H1 (cell line): Measurements from ENCODE around the gene MRAP. TPM values are rescaled to one million over a fixed set of nuclear protein-coding genes. Genes with fewer than 3 reads are reported as not detected.

Experiments
- CTCF ChIA-PET: fragments of 300-600 bp; sonication (Branson Sonifier 250); formaldehyde crosslinking; loops from one replicate; lab custom pipeline; 2021; ENCODE audit not compliant: partially characterized antibody; lab: Charles Lee
- POLR2A ChIA-PET: fragments of 300-600 bp; sonication (Branson Sonifier 250); formaldehyde crosslinking; loops from one replicate; lab custom pipeline; 2021; ENCODE audit warnings: inconsistent platforms; ENCODE audit not compliant: partially characterized antibody; lab: Charles Lee
- DNase-seq, 2 experiments: peaks; one replicate each; pipeline versions ENCODE4 v3.0.0 to v3.0.0-alpha.2; 2010 to 2022; ENCODE audit warnings: low spot score in 2 of 2, low read depth in 1 of 2, mixed read lengths in 1 of 2
- FAIRE-seq: peaks from 2 replicates; lab custom pipeline; 2011; peaks lifted over from hg19 to GRCh38; lab: Jason Lieb, UNC
- H2AFZ ChIP-seq: 2 replicates; pipeline ENCODE4 v1.8.1; 2012; ENCODE audit warnings: low read length, inconsistent platforms
- H2AK5ac ChIP-seq: 2 replicates; pipeline ENCODE4 v1.6.1; 2013; ENCODE audit warnings: low read depth, low read length
- H2BK120ac ChIP-seq: replicated peaks from 2 replicates; pipeline ENCODE3; 2013; ENCODE audit warnings: low read depth, low read length, inconsistent platforms
- H2BK12ac ChIP-seq: 2 replicates; pipeline ENCODE4 v1.6.1; 2013; ENCODE audit warnings: low read depth, low read length
- H2BK15ac ChIP-seq: 2 replicates; pipeline ENCODE4 v1.6.1; 2013; ENCODE audit warnings: low read length
- H2BK20ac ChIP-seq: 2 replicates; pipeline ENCODE4 v1.6.1; 2013; ENCODE audit warnings: low read length
- H2BK5ac ChIP-seq: 2 replicates; pipeline ENCODE4 v1.6.1; 2013; ENCODE audit warnings: low read depth, low read length
- H3K14ac ChIP-seq: 2 replicates; pipeline ENCODE4 v1.6.1; 2013; ENCODE audit warnings: inconsistent platforms; ENCODE audit not compliant: insufficient read length
- H3K18ac ChIP-seq: 2 replicates; pipeline ENCODE4 v1.6.1; 2013; ENCODE audit warnings: low read length; ENCODE audit errors: extremely low read depth
- H3K23ac ChIP-seq: 2 replicates; pipeline ENCODE4 v1.6.1; 2013; ENCODE audit warnings: inconsistent platforms; ENCODE audit not compliant: insufficient read length
- H3K23me2 ChIP-seq: 2 replicates; pipeline ENCODE4 v1.6.1; 2013; ENCODE audit warnings: low read depth, low read length
- H3K27ac ChIP-seq: 2 replicates; pipeline ENCODE4 v1.6.1; 2011; ENCODE audit warnings: low read depth, low read length, inconsistent platforms
- H3K27me3 ChIP-seq, 4 experiments: replicated peaks in 1 of 4; 1 replicate in 1 of 4; 2 replicates in 3 of 4; pipeline versions ENCODE4 v1.6.1 to v1.8.1; 2011 to 2013; ENCODE audit warnings: low read length in 3 of 4, mild to moderate bottlenecking in 3 of 4, inconsistent platforms in 2 of 4, mixed read lengths in 2 of 4, moderate library complexity in 1 of 4; ENCODE audit not compliant: control insufficient read depth in 3 of 4, insufficient read depth in 3 of 4; ENCODE audit errors: extremely low read depth in 1 of 4
- H3K36me3 ChIP-seq, 4 experiments: 2 replicates each; pipeline versions ENCODE4 v1.6.1 to v1.8.1; 2011 to 2013; ENCODE audit warnings: mild to moderate bottlenecking in 4 of 4, low read length in 3 of 4, moderate library complexity in 2 of 4, control low read depth in 1 of 4, inconsistent platforms in 1 of 4; ENCODE audit not compliant: insufficient read depth in 4 of 4, control insufficient read depth in 2 of 4
- H3K4ac ChIP-seq: replicated peaks from 2 replicates; pipeline ENCODE3; 2013; ENCODE audit warnings: low read length, low read depth, mixed read lengths, inconsistent platforms; ENCODE audit not compliant: insufficient read length
- H3K4me1 ChIP-seq, 4 experiments: replicated peaks in 1 of 4; 1 replicate in 1 of 4; 2 replicates in 3 of 4; pipeline versions ENCODE4 v1.6.1 to v1.8.1; 2011 to 2013; ENCODE audit warnings: low read length in 3 of 4, inconsistent platforms in 2 of 4, mixed read lengths in 1 of 4; ENCODE audit not compliant: insufficient read depth in 4 of 4, control insufficient read depth in 3 of 4
- H3K4me2 ChIP-seq, 2 experiments: 2 replicates each; pipeline versions ENCODE4 v1.6.1 to v1.8.1; 2011 to 2013; ENCODE audit warnings: low read depth in 2 of 2, low read length in 2 of 2, control low read depth in 1 of 2, inconsistent platforms in 1 of 2, mild to moderate bottlenecking in 1 of 2; ENCODE audit not compliant: insufficient read depth in 1 of 2
- H3K4me3 ChIP-seq, 4 experiments: fragments of 200-600, 300-600 bp in 1 of 4; sonication (generic), shearing (Covaris generic), sonication (Bioruptor Twin) in 1 of 4; 2 replicates each; pipeline versions ENCODE4 v1.5.1 to v1.8.1; 2011 to 2016; ENCODE audit warnings: low read length in 4 of 4, low read depth in 3 of 4, control low read depth in 2 of 4, inconsistent platforms in 2 of 4, mild to moderate bottlenecking in 2 of 4, mixed read lengths in 1 of 4, moderate library complexity in 1 of 4; ENCODE audit not compliant: insufficient read depth in 2 of 4; ENCODE audit errors: extremely low read depth in 1 of 4
- H3K56ac ChIP-seq: replicated peaks from 2 replicates; pipeline ENCODE3; 2013; ENCODE audit warnings: low read depth, mild to moderate bottlenecking, mixed read lengths, low read length, inconsistent platforms; ENCODE audit not compliant: insufficient read length
- H3K79me1 ChIP-seq: 2 replicates; pipeline ENCODE4 v1.6.1; 2013; ENCODE audit warnings: low read depth, low read length, control low read depth
- H3K79me2 ChIP-seq, 2 experiments: 2 replicates each; pipeline versions ENCODE4 v1.6.1 to v1.8.1; 2012 to 2013; ENCODE audit warnings: low read length in 2 of 2, mild to moderate bottlenecking in 2 of 2, inconsistent platforms in 1 of 2; ENCODE audit not compliant: insufficient read depth in 2 of 2, control insufficient read depth in 1 of 2
- H3K9ac ChIP-seq, 4 experiments: replicated peaks in 1 of 4; 1 replicate in 1 of 4; 2 replicates in 3 of 4; pipeline versions ENCODE4 v1.6.1 to v1.8.1; 2011 to 2013; ENCODE audit warnings: low read depth in 3 of 4, low read length in 3 of 4, control low read depth in 2 of 4, mild to moderate bottlenecking in 2 of 4, moderate library complexity in 2 of 4, inconsistent platforms in 1 of 4; ENCODE audit errors: extremely low read depth in 1 of 4
- H3K9me3 ChIP-seq, 2 experiments: 2 replicates each; pipeline versions ENCODE4 v1.6.1 to v1.8.1; 2012 to 2013; ENCODE audit warnings: mild to moderate bottlenecking in 2 of 2, moderate library complexity in 2 of 2, control low read depth in 1 of 2, inconsistent platforms in 1 of 2, low read depth in 1 of 2, low read length in 1 of 2, mixed read lengths in 1 of 2; ENCODE audit not compliant: insufficient read depth in 2 of 2
- H4K20me1 ChIP-seq, 2 experiments: replicated peaks in 1 of 2; 2 replicates each; pipeline versions ENCODE3 to v1.8.1; 2011 to 2013; ENCODE audit warnings: inconsistent platforms in 2 of 2, low read length in 2 of 2, mild to moderate bottlenecking in 1 of 2; ENCODE audit not compliant: insufficient read depth in 2 of 2, control insufficient read depth in 1 of 2
- H4K5ac ChIP-seq: 2 replicates; pipeline ENCODE4 v1.6.1; 2013; ENCODE audit warnings: low read length, low read depth, mixed read lengths, inconsistent platforms; ENCODE audit not compliant: insufficient read length
- H4K8ac ChIP-seq: 2 replicates; pipeline ENCODE4 v1.8.0; 2013; ENCODE audit warnings: mild to moderate bottlenecking, moderate library complexity, low read length, inconsistent platforms; ENCODE audit not compliant: insufficient read depth; ENCODE audit errors: extremely low read depth
- H4K91ac ChIP-seq: replicated peaks from 2 replicates; pipeline ENCODE3; 2013; ENCODE audit warnings: low read length, mixed read lengths, inconsistent platforms; ENCODE audit not compliant: insufficient read length
- CBX8 ChIP-seq: fragments of 300-800, 300-1000 bp; sonication (generic); IDR thresholded peaks from 2 replicates; pipeline ENCODE4 v1.7.1; 2016; ENCODE audit warnings: low read depth, low read length, borderline replicate concordance
- EZH2 ChIP-seq: fragments of 200-600 bp; sonication (generic); IDR thresholded peaks from 2 replicates; pipeline ENCODE4 v1.7.1; 2012; ENCODE audit warnings: low read depth, mild to moderate bottlenecking, moderate library complexity, low read length, inconsistent platforms; ENCODE audit not compliant: severe bottlenecking
- GTF2F1 ChIP-seq: IDR thresholded peaks from 2 replicates; pipeline ENCODE4 v1.6.1; 2012; ENCODE audit warnings: low read depth, low read length, improper control_type of control experiment, borderline replicate concordance
- HDAC6 ChIP-seq: IDR thresholded peaks from one replicate; pipeline ENCODE4 v1.7.1; 2012; ENCODE audit warnings: low read depth, mild to moderate bottlenecking, inconsistent platforms, low read length, moderate library complexity
- KDM1A ChIP-seq: fragments of 200-600, 300-600 bp; sonication (generic); IDR thresholded peaks from 2 replicates; pipeline ENCODE4 v1.7.1; 2016; ENCODE audit warnings: mild to moderate bottlenecking, low read length, borderline replicate concordance
- NANOG ChIP-seq: IDR thresholded peaks from 2 replicates; pipeline ENCODE4 v1.6.1; 2011; ENCODE audit warnings: low read length, low read depth, mild to moderate bottlenecking, inconsistent platforms; ENCODE audit not compliant: insufficient read depth, poor library complexity, severe bottlenecking
- RXRA ChIP-seq: IDR thresholded peaks from 2 replicates; pipeline ENCODE4 v1.6.1; 2011; ENCODE audit warnings: low read depth, mild to moderate bottlenecking, low read length, moderate library complexity; ENCODE audit not compliant: insufficient read depth
- SIX5 ChIP-seq: IDR thresholded peaks from 2 replicates; pipeline ENCODE4 v1.6.1; 2011; ENCODE audit warnings: mild to moderate bottlenecking, low read depth, low read length
- SP4 ChIP-seq: IDR thresholded peaks from 2 replicates; pipeline ENCODE4 v1.6.1; 2012; ENCODE audit warnings: low read length, inconsistent platforms
- TBP ChIP-seq: IDR thresholded peaks from 2 replicates; pipeline ENCODE4 v1.6.1; 2011; ENCODE audit warnings: low read depth, low read length, improper control_type of control experiment
- WGBS, 2 experiments: shearing (Covaris generic) in 1 of 2; methylation state at CpG; one replicate each; pipeline versions ENCODE4 v1.1.6 to v1.1.7; 2013 to 2015; ENCODE audit warnings: low lambda C conversion rate in 2 of 2, mixed read lengths in 2 of 2, inconsistent platforms in 1 of 2, low coverage in 1 of 2, missing lambda C conversion rate in 1 of 2; ENCODE audit not compliant: insufficient replicate concordance in 2 of 2, insufficient coverage in 1 of 2, insufficient read length in 1 of 2; ENCODE audit errors: extremely low coverage in 1 of 2, missing lambda C conversion rate in 1 of 2; 5-methylcytosine and 5-hydroxymethylcytosine counted together
- polyA plus RNA-seq, 7 experiments: library from polyadenylated mRNA; depleted of rRNA in 3 of 7; stranded (reverse) in 5 of 7; unstranded in 2 of 7; fragments of >200 nt in 5 of 7; fragments of 200-250 nt in 2 of 7; gene quantifications; 1 replicate in 5 of 7; 2 replicates in 1 of 7; 4 replicates in 1 of 7; pipeline versions ENCODE4 v1.2.1 to v1.2.3, GENCODE V29; 2011 to 2013; ENCODE audit warnings: missing spikeins in 2 of 7, mixed read lengths in 2 of 7
- total RNA-seq: library from RNA; stranded (reverse); fragmentation: NEBNext Ultra II Directional; extraction: Animal tissue kit (Norgen Biotek cat#: 25700); gene quantifications from 2 replicates; pipeline ENCODE4 v1.2.1, GENCODE V29; 2021
- TF ChIP-seq, protein P1 (sequence below): IDR thresholded peaks from 2 replicates; pipeline ENCODE4 v1.6.1; 2012; ENCODE audit warnings: inconsistent platforms

The MRAP gene
- total and polyA plus RNA-seq, 2 of the 8 experiments (the other 6 are each of a cell fraction or from before 2014, with no cell fraction given), result not detected

DNA sequence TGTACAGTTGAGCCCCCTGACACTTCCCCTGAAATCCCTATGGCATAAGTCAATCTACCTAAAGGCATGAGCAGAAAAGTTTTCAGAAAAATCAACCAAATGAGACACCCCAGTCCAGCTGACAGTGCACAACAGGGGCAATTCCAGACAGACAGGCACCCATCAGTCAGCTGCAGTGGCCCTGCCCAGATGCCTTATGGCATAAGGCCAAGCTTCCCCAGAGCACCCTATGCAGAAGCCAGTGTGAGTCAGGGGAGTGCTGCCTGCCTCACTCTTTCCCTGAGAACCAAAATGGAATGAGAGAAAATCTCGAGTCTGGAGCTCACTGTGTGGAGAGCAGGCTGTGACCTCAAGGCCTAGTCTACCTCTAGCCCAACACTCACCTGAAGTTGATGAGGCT is 38.1 kb downstream of the MRAP start:
- Histone ChIP-seq H3K79me2 (0 out of 4 replicates have a peak, but pooled peaks cover 0 to 3% of the 10 kb centered on the region in 2 experiments), H3K27ac (no peak overlapping the region), H2AK5ac (no peak overlapping the region), H3K4me1 (peaks cover 0 to 14% (median 4%) of the 10 kb centered on the region in 4 experiments; a peak in 3 of 7 replicates), H3K14ac (no peak overlapping the region), H2AFZ (no peak overlapping the region), H4K5ac (no peak overlapping the region), H3K27me3 (no peaks in the 10 kb centered on the region), H3K4me2 (no peak overlapping the region), H3K56ac (no peak overlapping the region), H3K4ac (no peak overlapping the region), H4K20me1 (peaks cover 0 to 6% of the 10 kb centered on the region in 2 experiments), H4K91ac (no peak overlapping the region), H2BK20ac (no peak overlapping the region), H2BK120ac (no peak overlapping the region), H3K18ac (no peak overlapping the region), H3K79me1 (no peaks in the 10 kb centered on the region; the same call in 1 of the 2 replicates), H3K36me3 (peaks cover 16 to 66% (median 44%) of the 10 kb centered on the region in 4 experiments), H2BK5ac (no peak overlapping the region), H2BK12ac (no peak overlapping the region), H3K23ac (no peak overlapping the region), H3K9ac (no peak overlapping the region), H3K9me3 (no peaks in the 10 kb centered on the region), H3K4me3 (no peak overlapping the region), H4K8ac (no peak overlapping the region; the same call in 1 of the 2 replicates), H3K23me2 (no peaks in the 10 kb centered on the region), H2BK15ac (no peak overlapping the region)
- DNase-seq, result no peak
- CTCF ChIA-PET, result interaction anchor here (0.6 to 1.7 kb wide), 3 partner anchors 11 to 31 kb away, joined by 3 to 5 read pairs (median 3); no protein-coding TSS in a partner anchor
- POLR2A ChIA-PET, result interaction anchor here (0.6 to 1.1 kb wide), 2 partner anchors 14 to 194 kb away, joined by 3 to 4 read pairs; no protein-coding TSS in a partner anchor
- no peak for FAIRE-seq
- WGBS, 2 experiments, result 67% methylated on average over 1 of the region's 1 CpG; no CpG with 5 or more reads in 1 of the 2 experiments
- TF ChIP-seq CBX8 (no peak), GTF2F1 (no peak), TBP (no peak), SP4 (no peak), RXRA (no peak), SIX5 (no peak), EZH2 (no peak), KDM1A (no peak), NANOG (no peak), HDAC6 (no peak)
- TF ChIP-seq, protein P1, sequence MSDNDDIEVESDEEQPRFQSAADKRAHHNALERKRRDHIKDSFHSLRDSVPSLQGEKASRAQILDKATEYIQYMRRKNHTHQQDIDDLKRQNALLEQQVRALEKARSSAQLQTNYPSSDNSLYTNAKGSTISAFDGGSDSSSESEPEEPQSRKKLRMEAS, result no peak
